K562 (cell line): ENCODE data around the gene PCGF6. TPM values are rescaled to one million over a fixed set of nuclear protein-coding genes. Genes with fewer than 3 reads are reported as not detected.

Experiments used
- CTBP1 ChIP-seq: fragments of 450-650 bp; IDR thresholded peaks from 2 replicates; pipeline ENCODE4 v1.6.1; 2016; ENCODE audit warnings: borderline replicate concordance
- FOXM1 ChIP-seq, 2 experiments: fragments of 450-650 bp in 1 of 2; sonication (generic) in 1 of 2; formaldehyde crosslinking in 1 of 2; IDR thresholded peaks; 2 replicates each; pipeline versions ENCODE4 v1.6.1 to v1.9.0; 2017 to 2022; ENCODE audit warnings: low read depth in 2 of 2, mild to moderate bottlenecking in 2 of 2, missing genetic modification reagents in 1 of 2, moderate library complexity in 1 of 2
- NCOA6 ChIP-seq: fragments of 450-650 bp; IDR thresholded peaks from 2 replicates; pipeline ENCODE4 v1.6.1; 2017; ENCODE audit warnings: mild to moderate bottlenecking
- POLR2AphosphoS5 ChIP-seq: IDR thresholded peaks from 2 replicates; pipeline ENCODE4 v1.6.1; 2011; ENCODE audit warnings: mild to moderate bottlenecking, low read depth, low read length, moderate library complexity; ENCODE audit not compliant: control insufficient read depth, insufficient read depth
- RBM25 ChIP-seq: fragments of 200-400 bp; formaldehyde crosslinking; IDR thresholded peaks from 2 replicates; pipeline ENCODE4 v1.6.1; 2018; ENCODE audit warnings: low read length, low read depth, moderate library complexity; ENCODE audit not compliant: severe bottlenecking
- SREBF2 ChIP-seq: sonication (generic); formaldehyde crosslinking; IDR thresholded peaks from 2 replicates; pipeline ENCODE4 v1.4.0; 2020; ENCODE audit warnings: mild to moderate bottlenecking, missing genetic modification reagents
- TBL1XR1 ChIP-seq, 2 experiments: IDR thresholded peaks; 2 replicates each; pipeline ENCODE4 v1.6.1; 2012; ENCODE audit warnings: improper control_type of control experiment in 2 of 2, low read length in 2 of 2, mild to moderate bottlenecking in 1 of 2
- ZNF318 ChIP-seq, 2 experiments: fragments of 450-650 bp; IDR thresholded peaks; 2 replicates each; pipeline ENCODE4 v1.6.1; 2016; ENCODE audit warnings: mild to moderate bottlenecking in 2 of 2, borderline replicate concordance in 1 of 2, low read depth in 1 of 2, moderate library complexity in 1 of 2
- polyA plus RNA-seq, 8 experiments: library from polyadenylated mRNA; depleted of rRNA in 4 of 8; stranded (reverse) in 5 of 8; unstranded in 3 of 8; fragments of >200 nt; fragmentation: Nextera tagmentation in 2 of 8; fragmentation: Illumina TruSeq in 1 of 8; extraction: Ambion mirVana in 2 of 8; extraction: Trizol in 1 of 8; gene quantifications; 2 replicates each; pipeline versions ENCODE4 v1.2.1 to v1.2.3, GENCODE V29; 2011 to 2014; ENCODE audit warnings: inconsistent platforms in 1 of 8, missing spikeins in 1 of 8
- total RNA-seq, 7 experiments: library from RNA; depleted of rRNA in 6 of 7; stranded (reverse); fragments of >200 nt in 6 of 7; fragmentation: Illumina TruSeq in 2 of 7; extraction: Trizol in 2 of 7; gene quantifications; 2 replicates each; pipeline versions ENCODE4 v1.2.1 to v1.2.3, GENCODE V29; 2011 to 2021; ENCODE audit warnings: low replicate concordance in 1 of 7
- TF ChIP-seq, protein P1 (sequence below): fragments of 200-800 bp; sonication (Bioruptor generic); IDR thresholded peaks from 2 replicates; pipeline ENCODE4 v1.6.1; 2016; ENCODE audit warnings: missing genetic modification characterization, missing compliant biosample characterization
- TF ChIP-seq, protein P2 (sequence below): sonication (generic); IDR thresholded peaks from 2 replicates; pipeline ENCODE4 v1.6.1; 2016

Gene PCGF6
- total and polyA plus RNA-seq, 9 of the 15 experiments (the other 6 are each of a cell fraction or from before 2014, with no cell fraction given), result 8.4 to 24.6 (median 20.6) TPM

DNA sequence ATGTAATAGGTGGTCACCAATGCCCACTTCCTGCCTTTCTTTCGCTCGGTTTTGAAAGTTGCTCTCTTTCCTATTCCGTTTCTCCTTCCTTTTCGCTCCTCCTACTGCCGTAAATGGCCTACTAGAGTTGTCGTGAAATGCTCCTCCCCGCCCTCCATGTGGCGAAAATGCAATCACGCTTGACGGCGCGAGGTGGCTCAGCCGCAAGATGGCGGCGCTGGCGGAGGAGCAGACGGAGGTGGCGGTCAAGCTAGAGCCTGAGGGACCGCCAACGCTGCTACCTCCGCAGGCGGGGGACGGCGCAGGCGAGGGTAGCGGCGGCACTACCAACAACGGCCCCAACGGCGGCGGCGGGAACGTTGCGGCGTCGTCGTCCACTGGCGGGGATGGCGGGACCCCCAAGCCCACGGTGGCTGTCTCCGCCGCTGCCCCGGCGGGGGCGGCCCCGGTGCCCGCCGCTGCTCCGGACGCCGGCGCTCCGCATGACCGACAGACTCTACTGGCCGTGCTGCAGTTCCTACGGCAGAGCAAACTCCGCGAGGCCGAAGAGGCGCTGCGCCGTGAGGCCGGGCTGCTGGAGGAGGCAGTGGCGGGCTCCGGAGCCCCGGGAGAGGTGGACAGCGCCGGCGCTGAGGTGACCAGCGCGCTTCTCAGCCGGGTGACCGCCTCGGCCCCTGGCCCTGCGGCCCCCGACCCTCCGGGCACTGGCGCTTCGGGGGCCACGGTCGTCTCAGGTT lies 17.0 kb upstream of the PCGF6 start, which contains the start of gene TAF5 (continued):
- TF ChIP-seq ZNF318 (IDR thresholded peaks at IDR 0.05; ENCODE audit: borderline replicate concordance in 1 of 2, low read depth in 1 of 2), result no peak
- TF ChIP-seq CTBP1, result no peak
- TF ChIP-seq, protein P1, sequence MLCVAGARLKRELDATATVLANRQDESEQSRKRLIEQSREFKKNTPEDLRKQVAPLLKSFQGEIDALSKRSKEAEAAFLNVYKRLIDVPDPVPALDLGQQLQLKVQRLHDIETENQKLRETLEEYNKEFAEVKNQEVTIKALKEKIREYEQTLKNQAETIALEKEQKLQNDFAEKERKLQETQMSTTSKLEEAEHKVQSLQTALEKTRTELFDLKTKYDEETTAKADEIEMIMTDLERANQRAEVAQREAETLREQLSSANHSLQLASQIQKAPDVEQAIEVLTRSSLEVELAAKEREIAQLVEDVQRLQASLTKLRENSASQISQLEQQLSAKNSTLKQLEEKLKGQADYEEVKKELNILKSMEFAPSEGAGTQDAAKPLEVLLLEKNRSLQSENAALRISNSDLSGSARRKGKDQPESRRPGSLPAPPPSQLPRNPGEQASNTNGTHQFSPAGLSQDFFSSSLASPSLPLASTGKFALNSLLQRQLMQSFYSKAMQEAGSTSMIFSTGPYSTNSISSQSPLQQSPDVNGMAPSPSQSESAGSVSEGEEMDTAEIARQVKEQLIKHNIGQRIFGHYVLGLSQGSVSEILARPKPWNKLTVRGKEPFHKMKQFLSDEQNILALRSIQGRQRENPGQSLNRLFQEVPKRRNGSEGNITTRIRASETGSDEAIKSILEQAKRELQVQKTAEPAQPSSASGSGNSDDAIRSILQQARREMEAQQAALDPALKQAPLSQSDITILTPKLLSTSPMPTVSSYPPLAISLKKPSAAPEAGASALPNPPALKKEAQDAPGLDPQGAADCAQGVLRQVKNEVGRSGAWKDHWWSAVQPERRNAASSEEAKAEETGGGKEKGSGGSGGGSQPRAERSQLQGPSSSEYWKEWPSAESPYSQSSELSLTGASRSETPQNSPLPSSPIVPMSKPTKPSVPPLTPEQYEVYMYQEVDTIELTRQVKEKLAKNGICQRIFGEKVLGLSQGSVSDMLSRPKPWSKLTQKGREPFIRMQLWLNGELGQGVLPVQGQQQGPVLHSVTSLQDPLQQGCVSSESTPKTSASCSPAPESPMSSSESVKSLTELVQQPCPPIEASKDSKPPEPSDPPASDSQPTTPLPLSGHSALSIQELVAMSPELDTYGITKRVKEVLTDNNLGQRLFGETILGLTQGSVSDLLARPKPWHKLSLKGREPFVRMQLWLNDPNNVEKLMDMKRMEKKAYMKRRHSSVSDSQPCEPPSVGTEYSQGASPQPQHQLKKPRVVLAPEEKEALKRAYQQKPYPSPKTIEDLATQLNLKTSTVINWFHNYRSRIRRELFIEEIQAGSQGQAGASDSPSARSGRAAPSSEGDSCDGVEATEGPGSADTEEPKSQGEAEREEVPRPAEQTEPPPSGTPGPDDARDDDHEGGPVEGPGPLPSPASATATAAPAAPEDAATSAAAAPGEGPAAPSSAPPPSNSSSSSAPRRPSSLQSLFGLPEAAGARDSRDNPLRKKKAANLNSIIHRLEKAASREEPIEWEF, result no peak
- peak; percentile 80 for TF ChIP-seq FOXM1 (IDR thresholded peaks at IDR 0.05; ENCODE audit: low read depth)
- TF ChIP-seq FOXM1 (CRISPR knock-in tag; IDR thresholded peaks at IDR 0.05; ENCODE audit: low read depth), result no peak
- TF ChIP-seq, protein P2, sequence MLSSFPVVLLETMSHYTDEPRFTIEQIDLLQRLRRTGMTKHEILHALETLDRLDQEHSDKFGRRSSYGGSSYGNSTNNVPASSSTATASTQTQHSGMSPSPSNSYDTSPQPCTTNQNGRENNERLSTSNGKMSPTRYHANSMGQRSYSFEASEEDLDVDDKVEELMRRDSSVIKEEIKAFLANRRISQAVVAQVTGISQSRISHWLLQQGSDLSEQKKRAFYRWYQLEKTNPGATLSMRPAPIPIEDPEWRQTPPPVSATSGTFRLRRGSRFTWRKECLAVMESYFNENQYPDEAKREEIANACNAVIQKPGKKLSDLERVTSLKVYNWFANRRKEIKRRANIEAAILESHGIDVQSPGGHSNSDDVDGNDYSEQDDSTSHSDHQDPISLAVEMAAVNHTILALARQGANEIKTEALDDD, result no peak
- no peak for TF ChIP-seq RBM25
- peak; percentile 88; the same call in 1 of the 2 replicates for TF ChIP-seq POLR2AphosphoS5
- TF ChIP-seq SREBF2 (CRISPR knock-in tag), result no peak
- no peak for TF ChIP-seq TBL1XR1 (IDR thresholded peaks at IDR 0.05; ENCODE audit: low read length in 2 of 2)
- TF ChIP-seq NCOA6, result no peak
